ENCODE data around the gene USP22. TPM values are rescaled to one million over a fixed set of nuclear protein-coding genes. Genes with fewer than 3 reads are reported as not detected.
A peak's percentile ranks its signal among the peaks of the same experiment; 100 is the strongest.

The USP22 gene
- total RNA-seq, 1 donor from 2014 or later, result 214 TPM

- no peak for DNase-seq (ENCODE audit: extremely low read depth, low read depth, low spot score)
These were observed 39.7 kb downstream of the USP22 start for GRCh38 chr17:21003007-21003621.

GRCh38 chr17:21002309-21003006, 40.4 kb downstream of the USP22 start:
- DNase-seq (ENCODE audit: extremely low read depth, low read depth, low spot score), result no peak

GRCh38 chr17:21001813-21002221, 41.0 kb downstream of the USP22 start:
- no peak for DNase-seq (ENCODE audit: extremely low read depth, low read depth, low spot score)

- no peak for DNase-seq (ENCODE audit: extremely low read depth, low read depth, low spot score)
These were observed 41.5 kb downstream of the USP22 start for GRCh38 chr17:21001111-21001812.

- DNase-seq (ENCODE audit: extremely low read depth, low read depth, low spot score), result no peak
These were observed 42.8 kb downstream of the USP22 start for GRCh38 chr17:20999841-21000532.

- DNase-seq (ENCODE audit: extremely low read depth, low read depth, low spot score), result no peak
These were observed 43.7 kb downstream of the USP22 start for GRCh38 chr17:20999044-20999573.

GRCh38 chr17:20998571-20999043, 44.2 kb downstream of the USP22 start:
- DNase-seq (ENCODE audit: extremely low read depth, low read depth, low spot score), result no peak

- no peak for DNase-seq (ENCODE audit: extremely low read depth, low read depth, low spot score)
These were observed 44.9 kb downstream of the USP22 start for GRCh38 chr17:20997711-20998570.

GRCh38 chr17:20996724-20997615, 45.8 kb downstream of the USP22 start:
- DNase-seq (ENCODE audit: extremely low read depth, low read depth, low spot score), result no peak

GRCh38 chr17:20995873-20996723, 46.7 kb downstream of the USP22 start:
- DNase-seq (ENCODE audit: extremely low read depth, low read depth, low spot score), result no peak

GRCh38 chr17:20995164-20995872, 47.5 kb downstream of the USP22 start:
- DNase-seq (ENCODE audit: extremely low read depth, low read depth, low spot score), result no peak

GRCh38 chr17:20994779-20995149, 48.0 kb downstream of the USP22 start:
- DNase-seq (ENCODE audit: extremely low read depth, low read depth, low spot score), result no peak

- no peak for DNase-seq (ENCODE audit: extremely low read depth, low read depth, low spot score)
These were observed 48.7 kb downstream of the USP22 start for GRCh38 chr17:20993863-20994778.

GRCh38 chr17:20992987-20993862, 49.6 kb downstream of the USP22 start:
- DNase-seq (ENCODE audit: extremely low read depth, low read depth, low spot score), result peak; percentile 57

GRCh38 chr17:20992416-20992815, 50.4 kb downstream of the USP22 start:
- no peak for DNase-seq (ENCODE audit: extremely low read depth, low read depth, low spot score)
